Measurements from ENCODE around the gene ST7. TPM values are rescaled to one million over a fixed set of nuclear protein-coding genes. Genes with fewer than 3 reads are reported as not detected.

ST7 gene
- total RNA-seq, 1 experiment from 2014 or later, result 12.9 TPM

DNA sequence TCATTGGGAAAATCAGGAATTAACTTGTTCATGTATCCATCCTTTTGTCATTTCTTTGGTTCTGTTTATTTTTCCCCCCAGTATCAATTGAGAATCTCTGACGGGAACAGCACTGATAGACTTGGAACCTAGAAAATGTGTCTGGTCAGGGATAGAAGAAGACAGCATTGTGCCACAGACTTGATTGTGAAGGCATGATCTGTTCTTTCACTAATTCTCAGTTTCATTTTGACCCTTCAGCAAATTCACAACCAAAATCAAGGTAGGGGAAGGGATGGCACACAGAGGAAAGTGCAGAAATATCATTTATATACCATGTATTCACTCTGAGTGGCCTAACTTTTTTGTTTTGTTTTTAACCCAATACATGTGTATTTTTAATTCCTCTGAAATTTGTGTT is 262.7 kb downstream of the ST7 start:
- Histone ChIP-seq H3K4me2 (ENCODE audit: insufficient read depth, insufficient read length, low read length) (no peak overlapping the region), H2BK120ac (ENCODE audit: low read depth, low read length, poor library complexity, severe bottlenecking) (no peak overlapping the region), H3K27me3 (ENCODE audit: insufficient read depth, low read length) (no peaks in the 10 kb centered on the region), H3K4me1 (ENCODE audit: insufficient read depth, low read length) (no peaks in the 10 kb centered on the region), H2BK5ac (ENCODE audit: insufficient read length, low read length) (no peak overlapping the region), H2AFZ (ENCODE audit: low read length) (no peak overlapping the region), H3K18ac (ENCODE audit: insufficient read length, low read depth, low read length) (no peak overlapping the region), H3K14ac (ENCODE audit: insufficient read depth, low read length) (no peak overlapping the region), H3K56ac (ENCODE audit: insufficient read length, low read depth, low read length) (no peak overlapping the region), H3K79me1 (ENCODE audit: insufficient read depth, low read depth, low read length, poor library complexity, severe bottlenecking) (no peaks in the 10 kb centered on the region), H3K23ac (ENCODE audit: insufficient read length, low read depth, low read length) (no peak overlapping the region), H4K91ac (ENCODE audit: insufficient read length, low read depth, low read length) (no peak overlapping the region), H3K9ac (ENCODE audit: extremely low read depth, insufficient read length, low read length) (no peak overlapping the region), H3K23me2 (ENCODE audit: insufficient read length, low read depth, low read length, poor library complexity, severe bottlenecking) (no peaks in the 10 kb centered on the region), H4K8ac (replicated peaks; ENCODE audit: insufficient read length, low read depth, low read length) (no peak overlapping the region), H2AK5ac (ENCODE audit: insufficient read length, low read length) (no peak overlapping the region), H3K79me2 (ENCODE audit: insufficient read depth, low read length) (no peaks in the 10 kb centered on the region), H4K5ac (ENCODE audit: insufficient read length, low read depth, low read length) (no peak overlapping the region), H3K4ac (ENCODE audit: low read depth, low read length) (no peak overlapping the region), H2BK15ac (ENCODE audit: low read depth, low read length) (no peak overlapping the region), H2BK20ac (ENCODE audit: low read depth, low read length, poor library complexity, severe bottlenecking) (no peak overlapping the region), H2BK12ac (ENCODE audit: insufficient read length, low read depth, low read length) (no peak overlapping the region), H3K9me3 (ENCODE audit: control insufficient read depth, low read depth, low read length) (no peaks in the 10 kb centered on the region), H4K20me1 (ENCODE audit: control insufficient read depth, insufficient read depth, insufficient read length) (no peaks in the 10 kb centered on the region), H3K27ac (ENCODE audit: insufficient read length, low read depth, low read length) (no peak overlapping the region), H3T11ph (ENCODE audit: low read length) (no peak overlapping the region)
- Mint-ChIP-seq H3K27me3 (ENCODE audit: low read depth) (no peaks in the 10 kb centered on the region), H3K9me3 (no peaks in the 10 kb centered on the region), H3K4me1 (no peaks in the 10 kb centered on the region), H3K36me3 (ENCODE audit: insufficient read depth in 1 of 3, low read depth in 3 of 3) (no peaks in the 10 kb centered on the region), H3K27ac (no peak overlapping the region), H3K4me3 (no peak overlapping the region)
- TF ChIP-seq, protein P1, sequence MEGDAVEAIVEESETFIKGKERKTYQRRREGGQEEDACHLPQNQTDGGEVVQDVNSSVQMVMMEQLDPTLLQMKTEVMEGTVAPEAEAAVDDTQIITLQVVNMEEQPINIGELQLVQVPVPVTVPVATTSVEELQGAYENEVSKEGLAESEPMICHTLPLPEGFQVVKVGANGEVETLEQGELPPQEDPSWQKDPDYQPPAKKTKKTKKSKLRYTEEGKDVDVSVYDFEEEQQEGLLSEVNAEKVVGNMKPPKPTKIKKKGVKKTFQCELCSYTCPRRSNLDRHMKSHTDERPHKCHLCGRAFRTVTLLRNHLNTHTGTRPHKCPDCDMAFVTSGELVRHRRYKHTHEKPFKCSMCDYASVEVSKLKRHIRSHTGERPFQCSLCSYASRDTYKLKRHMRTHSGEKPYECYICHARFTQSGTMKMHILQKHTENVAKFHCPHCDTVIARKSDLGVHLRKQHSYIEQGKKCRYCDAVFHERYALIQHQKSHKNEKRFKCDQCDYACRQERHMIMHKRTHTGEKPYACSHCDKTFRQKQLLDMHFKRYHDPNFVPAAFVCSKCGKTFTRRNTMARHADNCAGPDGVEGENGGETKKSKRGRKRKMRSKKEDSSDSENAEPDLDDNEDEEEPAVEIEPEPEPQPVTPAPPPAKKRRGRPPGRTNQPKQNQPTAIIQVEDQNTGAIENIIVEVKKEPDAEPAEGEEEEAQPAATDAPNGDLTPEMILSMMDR (conservative IDR thresholded peaks at IDR 0.05), result no peak
- DNase-seq, result no peak
- no CpG with 5 or more reads among the region's 1 CpG for WGBS (ENCODE audit: extremely low coverage, insufficient read length, low lambda C conversion rate)
